GM18951 (cell line): ENCODE measurements around the gene MAPT.
"Not testable (repeated sequence)": the region's sequence is repeated elsewhere in the genome, so short reads cannot be mapped to it uniquely, and the experiment has no call there.

Source experiments
- POLR2A ChIP-seq: IDR thresholded peaks from 4 replicates; pipeline ENCODE4 v1.6.1; 2011; ENCODE audit warnings: mild to moderate bottlenecking; ENCODE audit not compliant: insufficient read length, insufficient read depth; ENCODE audit errors: extremely low read depth
- in situ Hi-C: fragments of 300-500 bp; cut with MboI; formaldehyde crosslinking; loops from one replicate; pipeline ENCODE4 v1.12.0; 2022; ENCODE audit warnings: low sequenced_read_pairs, mixed read lengths, inconsistent platforms; ENCODE audit not compliant: unreplicated experiment

MAPT gene

DNA sequence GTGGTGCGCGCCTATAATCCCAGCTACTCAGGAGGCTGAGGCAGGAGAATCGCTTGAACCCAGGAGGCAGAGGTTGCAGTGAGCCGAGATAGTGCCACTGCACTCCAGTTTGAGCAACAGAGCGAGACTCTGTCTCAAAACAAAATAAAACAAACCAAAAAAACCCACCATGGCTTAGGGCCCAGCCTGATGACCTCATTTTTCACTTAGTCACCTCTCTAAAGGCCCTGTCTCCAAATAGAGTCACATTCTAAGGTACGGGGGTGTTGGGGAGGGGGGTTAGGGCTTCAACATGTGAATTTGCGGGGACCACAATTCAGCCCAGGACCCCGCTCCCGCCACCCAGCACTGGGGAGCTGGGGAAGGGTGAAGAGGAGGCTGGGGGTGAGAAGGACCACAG is 103.3 kb downstream of the MAPT start:
- TF ChIP-seq POLR2A, result no peak
- in situ Hi-C loops, result no loop called here

DNA sequence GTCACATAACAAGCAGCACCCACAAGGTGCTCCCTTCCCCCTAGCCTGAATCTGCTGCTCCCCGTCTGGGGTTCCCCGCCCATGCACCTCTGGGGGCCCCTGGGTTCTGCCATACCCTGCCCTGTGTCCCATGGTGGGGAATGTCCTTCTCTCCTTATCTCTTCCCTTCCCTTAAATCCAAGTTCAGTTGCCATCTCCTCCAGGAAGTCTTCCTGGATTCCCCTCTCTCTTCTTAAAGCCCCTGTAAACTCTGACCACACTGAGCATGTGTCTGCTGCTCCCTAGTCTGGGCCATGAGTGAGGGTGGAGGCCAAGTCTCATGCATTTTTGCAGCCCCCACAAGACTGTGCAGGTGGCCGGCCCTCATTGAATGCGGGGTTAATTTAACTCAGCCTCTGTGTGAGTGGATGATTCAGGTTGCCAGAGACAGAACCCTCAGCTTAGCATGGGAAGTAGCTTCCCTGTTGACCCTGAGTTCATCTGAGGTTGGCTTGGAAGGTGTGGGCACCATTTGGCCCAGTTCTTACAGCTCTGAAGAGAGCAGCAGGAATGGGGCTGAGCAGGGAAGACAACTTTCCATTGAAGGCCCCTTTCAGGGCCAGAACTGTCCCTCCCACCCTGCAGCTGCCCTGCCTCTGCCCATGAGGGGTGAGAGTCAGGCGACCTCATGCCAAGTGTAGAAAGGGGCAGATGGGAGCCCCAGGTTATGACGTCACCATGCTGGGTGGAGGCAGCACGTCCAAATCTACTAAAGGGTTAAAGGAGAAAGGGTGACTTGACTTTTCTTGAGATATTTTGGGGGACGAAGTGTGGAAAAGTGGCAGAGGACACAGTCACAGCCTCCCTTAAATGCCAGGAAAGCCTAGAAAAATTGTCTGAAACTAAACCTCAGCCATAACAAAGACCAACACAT is 104.9 kb downstream of the MAPT start, which contains the start of gene STH:
Gene STH, plus strand, starts transcription at position 264 of the 913 bp plus-strand sequence. Its CDS starts 30 bp downstream, at position 294.
- TF ChIP-seq POLR2A, result no peak
- in situ Hi-C loops, result no loop called here

DNA sequence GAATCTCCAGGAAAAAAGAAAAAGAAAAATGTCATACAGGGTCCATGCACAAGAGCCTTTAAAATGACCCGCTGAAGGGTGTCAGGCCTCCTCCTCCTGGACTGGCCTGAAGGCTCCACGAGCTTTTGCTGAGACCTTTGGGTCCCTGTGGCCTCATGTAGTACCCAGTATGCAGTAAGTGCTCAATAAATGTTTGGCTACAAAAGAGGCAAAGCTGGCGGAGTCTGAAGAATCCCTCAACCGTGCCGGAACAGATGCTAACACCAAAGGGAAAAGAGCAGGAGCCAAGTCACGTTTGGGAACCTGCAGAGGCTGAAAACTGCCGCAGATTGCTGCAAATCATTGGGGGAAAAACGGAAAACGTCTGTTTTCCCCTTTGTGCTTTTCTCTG is 105.5 kb downstream of the MAPT start:
- no peak for TF ChIP-seq POLR2A
- in situ Hi-C loops, result no loop called here

DNA sequence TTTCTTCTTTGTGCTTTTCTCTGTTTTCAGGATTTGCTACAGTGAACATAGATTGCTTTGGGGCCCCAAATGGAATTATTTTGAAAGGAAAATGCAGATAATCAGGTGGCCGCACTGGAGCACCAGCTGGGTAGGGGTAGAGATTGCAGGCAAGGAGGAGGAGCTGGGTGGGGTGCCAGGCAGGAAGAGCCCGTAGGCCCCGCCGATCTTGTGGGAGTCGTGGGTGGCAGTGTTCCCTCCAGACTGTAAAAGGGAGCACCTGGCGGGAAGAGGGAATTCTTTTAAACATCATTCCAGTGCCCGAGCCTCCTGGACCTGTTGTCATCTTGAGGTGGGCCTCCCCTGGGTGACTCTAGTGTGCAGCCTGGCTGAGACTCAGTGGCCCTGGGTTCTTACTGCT is 105.9 kb downstream of the MAPT start:
- in situ Hi-C loops, result no loop called here
- no peak for TF ChIP-seq POLR2A

DNA sequence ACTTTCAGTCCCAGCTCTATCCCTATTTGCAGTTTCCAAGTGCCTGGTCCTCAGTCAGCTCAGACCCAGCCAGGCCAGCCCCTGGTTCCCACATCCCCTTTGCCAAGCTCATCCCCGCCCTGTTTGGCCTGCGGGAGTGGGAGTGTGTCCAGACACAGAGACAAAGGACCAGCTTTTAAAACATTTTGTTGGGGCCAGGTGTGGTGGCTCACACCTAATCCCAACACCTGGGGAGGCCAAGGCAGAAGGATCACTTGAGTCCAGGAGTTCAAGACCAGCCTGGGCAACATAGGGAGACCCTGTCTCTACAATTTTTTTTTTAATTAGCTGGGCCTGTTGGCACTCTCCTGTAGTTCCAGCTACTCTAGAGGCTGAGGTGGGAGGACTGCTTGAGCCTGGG is 106.4 kb downstream of the MAPT start:
- no peak for TF ChIP-seq POLR2A
- in situ Hi-C loops, result no loop called here

DNA sequence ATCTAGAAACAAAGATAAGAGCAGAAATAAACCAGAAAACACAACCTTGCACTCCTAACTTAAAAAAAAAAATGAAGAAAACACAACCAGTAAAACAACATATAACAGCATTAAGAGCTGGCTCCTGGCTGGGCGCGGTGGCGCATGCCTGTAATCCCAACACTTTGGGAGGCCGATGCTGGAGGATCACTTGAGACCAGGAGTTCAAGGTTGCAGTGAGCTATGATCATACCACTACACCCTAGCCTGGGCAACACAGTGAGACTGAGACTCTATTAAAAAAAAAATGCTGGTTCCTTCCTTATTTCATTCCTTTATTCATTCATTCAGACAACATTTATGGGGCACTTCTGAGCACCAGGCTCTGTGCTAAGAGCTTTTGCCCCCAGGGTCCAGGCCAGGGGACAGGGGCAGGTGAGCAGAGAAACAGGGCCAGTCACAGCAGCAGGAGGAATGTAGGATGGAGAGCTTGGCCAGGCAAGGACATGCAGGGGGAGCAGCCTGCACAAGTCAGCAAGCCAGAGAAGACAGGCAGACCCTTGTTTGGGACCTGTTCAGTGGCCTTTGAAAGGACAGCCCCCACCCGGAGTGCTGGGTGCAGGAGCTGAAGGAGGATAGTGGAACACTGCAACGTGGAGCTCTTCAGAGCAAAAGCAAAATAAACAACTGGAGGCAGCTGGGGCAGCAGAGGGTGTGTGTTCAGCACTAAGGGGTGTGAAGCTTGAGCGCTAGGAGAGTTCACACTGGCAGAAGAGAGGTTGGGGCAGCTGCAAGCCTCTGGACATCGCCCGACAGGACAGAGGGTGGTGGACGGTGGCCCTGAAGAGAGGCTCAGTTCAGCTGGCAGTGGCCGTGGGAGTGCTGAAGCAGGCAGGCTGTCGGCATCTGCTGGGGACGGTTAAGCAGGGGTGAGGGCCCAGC is 107.3 kb downstream of the MAPT start:
- in situ Hi-C loops, result no loop called here
- no peak for TF ChIP-seq POLR2A

DNA sequence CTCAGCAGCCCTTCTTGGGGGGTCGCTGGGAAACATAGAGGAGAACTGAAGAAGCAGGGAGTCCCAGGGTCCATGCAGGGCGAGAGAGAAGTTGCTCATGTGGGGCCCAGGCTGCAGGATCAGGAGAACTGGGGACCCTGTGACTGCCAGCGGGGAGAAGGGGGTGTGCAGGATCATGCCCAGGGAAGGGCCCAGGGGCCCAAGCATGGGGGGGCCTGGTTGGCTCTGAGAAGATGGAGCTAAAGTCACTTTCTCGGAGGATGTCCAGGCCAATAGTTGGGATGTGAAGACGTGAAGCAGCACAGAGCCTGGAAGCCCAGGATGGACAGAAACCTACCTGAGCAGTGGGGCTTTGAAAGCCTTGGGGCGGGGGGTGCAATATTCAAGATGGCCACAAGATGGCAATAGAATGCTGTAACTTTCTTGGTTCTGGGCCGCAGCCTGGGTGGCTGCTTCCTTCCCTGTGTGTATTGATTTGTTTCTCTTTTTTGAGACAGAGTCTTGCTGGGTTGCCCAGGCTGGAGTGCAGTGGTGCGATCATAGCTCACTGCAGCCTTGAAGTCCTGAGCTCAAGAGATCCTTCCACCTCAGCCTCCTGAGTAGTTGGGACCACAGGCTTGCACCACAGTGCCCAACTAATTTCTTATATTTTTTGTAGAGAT is 108.1 kb downstream of the MAPT start:
- in situ Hi-C loops, result no loop called here
- no peak for TF ChIP-seq POLR2A

DNA sequence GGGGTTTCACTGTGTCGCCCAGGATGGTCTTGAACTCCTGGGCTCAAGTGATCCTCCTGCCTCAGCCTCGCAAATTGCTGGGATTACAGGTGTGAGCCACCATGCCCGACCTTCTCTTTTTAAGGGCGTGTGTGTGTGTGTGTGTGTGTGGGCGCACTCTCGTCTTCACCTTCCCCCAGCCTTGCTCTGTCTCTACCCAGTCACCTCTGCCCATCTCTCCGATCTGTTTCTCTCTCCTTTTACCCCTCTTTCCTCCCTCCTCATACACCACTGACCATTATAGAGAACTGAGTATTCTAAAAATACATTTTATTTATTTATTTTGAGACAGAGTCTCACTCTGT is 108.6 kb downstream of the MAPT start:
- no peak for TF ChIP-seq POLR2A
- in situ Hi-C loops, result no loop called here

DNA sequence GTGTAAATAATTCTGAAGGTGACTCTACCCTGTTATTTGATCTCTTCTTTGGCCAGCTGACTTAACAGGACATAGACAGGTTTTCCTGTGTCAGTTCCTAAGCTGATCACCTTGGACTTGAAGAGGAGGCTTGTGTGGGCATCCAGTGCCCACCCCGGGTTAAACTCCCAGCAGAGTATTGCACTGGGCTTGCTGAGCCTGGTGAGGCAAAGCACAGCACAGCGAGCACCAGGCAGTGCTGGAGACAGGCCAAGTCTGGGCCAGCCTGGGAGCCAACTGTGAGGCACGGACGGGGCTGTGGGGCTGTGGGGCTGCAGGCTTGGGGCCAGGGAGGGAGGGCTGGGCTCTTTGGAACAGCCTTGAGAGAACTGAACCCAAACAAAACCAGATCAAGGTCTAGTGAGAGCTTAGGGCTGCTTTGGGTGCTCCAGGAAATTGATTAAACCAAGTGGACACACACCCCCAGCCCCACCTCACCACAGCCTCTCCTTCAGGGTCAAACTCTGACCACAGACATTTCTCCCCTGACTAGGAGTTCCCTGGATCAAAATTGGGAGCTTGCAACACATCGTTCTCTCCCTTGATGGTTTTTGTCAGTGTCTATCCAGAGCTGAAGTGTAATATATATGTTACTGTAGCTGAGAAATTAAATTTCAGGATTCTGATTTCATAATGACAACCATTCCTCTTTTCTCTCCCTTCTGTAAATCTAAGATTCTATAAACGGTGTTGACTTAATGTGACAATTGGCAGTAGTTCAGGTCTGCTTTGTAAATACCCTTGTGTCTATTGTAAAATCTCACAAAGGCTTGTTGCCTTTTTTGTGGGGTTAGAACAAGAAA is 109.8 kb downstream of the MAPT start:
- TF ChIP-seq POLR2A, result no peak
- in situ Hi-C loops, result no loop called here

DNA sequence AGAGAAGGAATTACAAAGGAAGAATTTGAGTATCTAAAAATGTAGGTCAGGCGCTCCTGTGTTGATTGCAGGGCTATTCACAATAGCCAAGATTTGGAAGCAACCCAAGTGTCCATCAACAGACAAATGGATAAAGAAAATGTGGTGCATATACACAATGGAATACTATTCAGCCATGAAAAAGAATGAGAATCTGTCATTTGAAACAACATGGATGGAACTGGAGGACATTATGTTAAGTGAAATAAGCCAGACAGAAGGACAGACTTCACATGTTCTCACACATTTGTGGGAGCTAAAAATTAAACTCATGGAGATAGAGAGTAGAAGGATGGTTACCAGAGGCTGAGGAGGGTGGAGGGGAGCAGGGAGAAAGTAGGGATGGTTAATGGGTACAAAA is 111.7 kb downstream of the MAPT start:
- in situ Hi-C loops, result not testable (repeated sequence)

DNA sequence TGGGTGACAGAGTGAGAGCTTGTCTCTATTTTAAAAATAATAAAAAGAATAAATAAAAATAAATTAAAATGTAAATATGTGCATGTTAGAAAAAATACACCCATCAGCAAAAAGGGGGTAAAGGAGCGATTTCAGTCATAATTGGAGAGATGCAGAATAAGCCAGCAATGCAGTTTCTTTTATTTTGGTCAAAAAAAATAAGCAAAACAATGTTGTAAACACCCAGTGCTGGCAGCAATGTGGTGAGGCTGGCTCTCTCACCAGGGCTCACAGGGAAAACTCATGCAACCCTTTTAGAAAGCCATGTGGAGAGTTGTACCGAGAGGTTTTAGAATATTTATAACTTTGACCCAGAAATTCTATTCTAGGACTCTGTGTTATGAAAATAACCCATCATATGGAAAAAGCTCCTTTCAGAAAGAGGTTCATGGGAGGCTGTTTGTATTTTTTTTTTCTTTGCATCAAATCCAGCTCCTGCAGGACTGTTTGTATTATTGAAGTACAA is 113.2 kb downstream of the MAPT start:
- in situ Hi-C loops, result no loop called here

DNA sequence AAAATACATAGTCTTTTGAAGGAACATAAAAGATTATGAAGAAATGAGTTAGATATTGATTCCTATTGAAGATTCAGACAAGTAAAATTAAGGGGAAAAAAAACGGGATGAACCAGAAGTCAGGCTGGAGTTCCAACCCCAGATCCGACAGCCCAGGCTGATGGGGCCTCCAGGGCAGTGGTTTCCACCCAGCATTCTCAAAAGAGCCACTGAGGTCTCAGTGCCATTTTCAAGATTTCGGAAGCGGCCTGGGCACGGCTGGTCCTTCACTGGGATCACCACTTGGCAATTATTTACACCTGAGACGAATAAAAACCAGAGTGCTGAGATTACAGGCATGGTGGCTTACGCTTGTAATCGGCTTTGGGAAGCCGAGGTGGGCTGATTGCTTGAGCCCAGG is 114.2 kb downstream of the MAPT start:
- in situ Hi-C loops, result no loop called here
- TF ChIP-seq POLR2A, result no peak

More for the DNA sequence above, 113.2 kb downstream of the MAPT start:
- no peak for TF ChIP-seq POLR2A
